Amniotic stem cell (primary cell): Measurements from ENCODE around the gene SLC22A4.
A peak's percentile ranks its signal among the peaks of the same experiment; 100 is the strongest.

ENCODE experiments used
- DNase-seq: peaks from one replicate; lab custom pipeline; 2025; lab: John Stamatoyannopoulos, UW

SLC22A4 gene

DNA sequence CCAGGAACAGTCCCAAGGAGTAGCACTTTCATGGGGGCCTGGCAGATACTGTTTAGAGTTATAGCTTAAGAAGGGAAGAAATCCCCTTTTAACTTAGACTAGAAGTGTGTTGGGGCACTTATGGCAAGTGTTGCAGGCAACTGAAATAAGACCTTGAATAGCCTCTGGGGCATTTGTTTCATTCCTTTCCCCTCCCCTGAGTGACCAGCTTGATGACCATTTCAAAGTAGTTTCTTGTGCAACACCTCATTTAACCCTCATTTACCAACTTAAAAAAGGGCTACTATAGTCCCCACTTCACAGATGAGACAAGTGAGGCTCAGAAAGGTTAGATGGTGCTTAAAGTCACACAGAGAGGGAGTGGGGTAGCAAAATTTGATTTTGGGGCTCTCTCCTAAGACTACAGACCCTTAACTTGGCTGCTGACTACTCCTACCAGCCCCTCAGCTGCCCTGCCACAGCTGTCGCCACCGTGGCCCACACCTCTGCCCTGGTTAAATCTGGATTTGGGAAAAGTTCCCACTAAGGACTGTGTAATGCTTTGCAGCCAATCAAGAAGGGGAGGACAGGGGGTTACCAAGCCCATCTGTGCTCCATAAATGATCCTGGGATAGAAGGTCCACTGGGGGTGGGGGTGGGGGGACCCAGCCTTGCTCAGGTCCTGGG is 31.2 kb upstream of the SLC22A4 start:
- DNase-seq, result no peak

DNA sequence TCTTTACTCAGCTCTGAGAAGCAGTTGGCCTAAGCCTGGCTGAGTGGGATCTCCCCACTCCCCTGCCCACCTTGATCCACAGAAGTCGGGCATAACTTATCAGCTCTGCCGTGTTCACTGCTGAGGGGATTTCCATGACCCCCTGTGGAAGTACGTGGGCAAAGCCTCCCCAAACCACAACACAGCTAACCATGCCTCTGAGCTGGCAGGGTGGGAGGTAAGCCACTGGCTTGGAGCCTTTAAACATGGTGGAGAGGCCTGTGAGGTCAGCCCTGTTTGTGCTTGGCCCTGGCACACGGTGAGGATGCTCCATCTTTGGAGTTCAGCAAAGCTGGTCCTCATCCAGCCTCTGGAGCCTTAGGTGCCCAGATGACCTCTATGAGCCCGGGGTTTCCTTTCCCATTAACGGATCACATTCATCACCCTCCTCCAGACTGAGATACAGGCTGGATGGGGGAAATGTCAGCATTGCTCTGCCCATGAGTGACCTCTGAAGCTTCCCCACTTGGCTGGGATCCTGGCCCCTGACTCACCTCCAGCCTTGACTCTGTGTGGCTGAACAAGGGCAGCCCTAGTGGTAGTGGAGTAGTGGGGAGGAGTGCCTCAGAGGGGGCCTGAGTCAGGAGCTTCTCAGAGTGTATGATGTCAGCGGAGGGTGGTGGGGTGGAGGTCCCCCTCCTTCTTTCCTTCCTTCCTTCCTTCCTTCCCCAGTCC is 30.5 kb upstream of the SLC22A4 start:
- DNase-seq, result peak; percentile 68

DNA sequence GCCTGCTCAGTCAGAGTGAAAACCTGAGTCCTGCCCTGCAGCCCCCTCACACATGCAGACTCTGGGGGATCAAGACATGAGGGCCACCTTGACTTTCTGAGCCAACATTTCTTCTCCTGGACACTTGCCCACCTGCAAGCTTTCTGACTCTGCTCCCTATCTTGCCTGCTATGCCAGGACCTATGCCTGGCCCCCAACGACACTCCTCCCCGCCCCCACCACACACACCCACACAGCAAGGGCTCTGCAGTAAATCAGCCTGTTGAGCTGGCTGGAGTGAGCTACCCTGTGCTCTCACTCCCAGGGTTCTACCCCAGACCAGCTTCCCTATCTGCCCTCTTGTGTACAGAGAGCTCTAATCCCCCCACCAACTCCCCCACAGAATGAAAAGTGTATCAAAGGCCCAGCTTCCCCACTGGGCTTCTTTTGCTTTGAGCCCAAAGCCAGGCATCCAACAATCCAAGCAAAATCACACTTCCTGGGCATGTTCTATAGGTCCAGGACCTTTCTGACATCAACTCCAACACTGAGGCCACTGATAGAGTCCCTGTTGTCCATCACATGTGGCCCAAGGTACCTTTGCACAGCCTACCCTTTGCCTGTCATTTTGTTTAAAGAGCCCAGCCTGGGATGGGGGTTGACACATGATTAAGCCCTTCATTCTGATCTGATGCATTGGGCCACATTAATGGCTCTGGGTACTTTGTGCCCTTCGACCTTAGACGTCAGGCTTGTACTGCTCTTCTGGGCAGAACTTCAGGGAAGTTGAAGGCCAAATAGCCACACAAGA is 29.5 kb upstream of the SLC22A4 start:
- no peak for DNase-seq

DNA sequence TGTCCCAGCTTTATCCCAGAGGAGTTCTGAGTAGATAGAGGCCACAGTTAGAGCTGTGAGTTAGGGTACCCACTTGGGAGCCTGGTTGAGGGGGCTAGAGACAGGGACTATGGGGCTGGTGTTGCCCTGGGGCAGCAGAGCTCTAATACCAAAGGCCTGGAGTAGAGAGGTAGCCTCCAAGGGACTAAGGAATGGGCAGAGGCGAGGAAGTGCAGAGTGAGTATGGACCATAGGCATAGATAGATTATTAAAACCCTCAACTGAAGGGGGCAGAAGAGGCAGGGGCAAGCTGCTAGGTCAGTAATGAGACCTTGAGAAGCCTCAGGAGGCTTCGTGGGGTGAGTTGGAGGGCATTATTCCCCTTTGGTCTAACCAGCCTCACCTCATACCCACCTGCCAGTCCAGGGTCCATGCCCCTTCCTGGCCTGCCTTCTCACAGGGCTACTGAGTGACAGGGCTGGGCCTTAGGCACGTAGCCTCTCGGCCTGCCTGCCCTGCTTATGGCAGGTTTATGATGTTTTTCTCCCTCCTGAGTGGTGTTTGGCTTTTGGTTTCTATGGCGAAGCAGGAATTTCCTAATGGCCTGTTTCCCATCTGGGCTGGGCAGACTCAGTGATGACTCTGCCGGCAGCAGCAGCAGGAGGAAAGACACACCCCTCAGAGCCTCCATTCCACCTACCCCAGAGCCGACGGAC is 28.7 kb upstream of the SLC22A4 start:
- DNase-seq, result peak; percentile 94

DNA sequence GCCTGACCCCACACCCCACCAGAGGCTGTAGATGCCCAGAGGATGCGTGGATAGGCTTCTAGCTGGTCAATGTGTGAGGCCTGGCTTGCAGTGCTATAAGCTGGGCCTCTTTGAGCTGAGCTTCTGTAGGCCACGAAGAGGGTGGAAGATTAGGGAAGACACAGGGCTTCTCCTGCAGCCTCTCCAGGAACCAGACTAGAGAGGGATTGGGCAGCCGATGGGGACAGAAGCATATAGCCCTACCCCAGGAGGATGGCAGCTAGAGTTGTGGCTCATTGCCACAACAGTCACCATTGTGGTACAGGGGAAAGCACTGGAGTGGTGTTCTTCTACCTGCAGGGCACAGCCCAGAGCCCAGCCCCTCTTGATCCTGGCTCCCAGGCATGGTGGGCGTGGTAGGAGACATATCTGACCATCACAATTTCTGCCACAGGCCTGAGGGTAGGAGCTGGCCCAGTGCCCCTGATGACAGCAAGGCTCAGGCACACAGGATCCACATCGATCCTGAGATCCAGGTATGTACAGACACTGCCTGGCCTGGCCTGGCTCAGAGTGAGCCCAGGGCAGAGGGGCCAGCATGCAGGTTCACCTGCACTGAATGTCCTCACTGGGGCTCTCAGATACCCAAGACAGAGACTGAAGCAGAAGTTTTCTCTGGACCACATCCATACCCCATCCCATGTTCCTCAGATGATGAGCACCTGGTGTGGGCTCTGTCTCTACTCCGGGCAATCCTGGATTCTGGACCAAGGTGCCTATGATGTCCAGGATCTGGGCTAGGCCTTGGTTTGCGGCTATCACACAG is 28.0 kb upstream of the SLC22A4 start:
- DNase-seq, result no peak

DNA sequence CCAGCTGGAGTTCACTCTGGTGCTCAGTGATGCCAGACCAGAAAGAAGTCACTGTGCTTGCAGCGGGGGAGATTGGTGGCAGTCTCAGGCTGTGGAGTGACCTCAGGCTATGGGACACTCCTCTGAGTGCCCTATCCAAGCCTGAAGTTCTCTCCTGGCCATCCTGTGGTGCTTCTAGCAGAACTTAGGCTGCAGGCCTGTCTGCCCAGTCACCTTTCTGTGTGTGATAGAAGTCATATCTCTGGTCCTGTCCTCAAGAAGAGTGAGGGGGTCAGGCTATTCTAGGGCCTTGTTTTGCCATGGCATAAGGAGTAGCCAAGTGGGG is 27.4 kb upstream of the SLC22A4 start:
- no peak for DNase-seq

DNA sequence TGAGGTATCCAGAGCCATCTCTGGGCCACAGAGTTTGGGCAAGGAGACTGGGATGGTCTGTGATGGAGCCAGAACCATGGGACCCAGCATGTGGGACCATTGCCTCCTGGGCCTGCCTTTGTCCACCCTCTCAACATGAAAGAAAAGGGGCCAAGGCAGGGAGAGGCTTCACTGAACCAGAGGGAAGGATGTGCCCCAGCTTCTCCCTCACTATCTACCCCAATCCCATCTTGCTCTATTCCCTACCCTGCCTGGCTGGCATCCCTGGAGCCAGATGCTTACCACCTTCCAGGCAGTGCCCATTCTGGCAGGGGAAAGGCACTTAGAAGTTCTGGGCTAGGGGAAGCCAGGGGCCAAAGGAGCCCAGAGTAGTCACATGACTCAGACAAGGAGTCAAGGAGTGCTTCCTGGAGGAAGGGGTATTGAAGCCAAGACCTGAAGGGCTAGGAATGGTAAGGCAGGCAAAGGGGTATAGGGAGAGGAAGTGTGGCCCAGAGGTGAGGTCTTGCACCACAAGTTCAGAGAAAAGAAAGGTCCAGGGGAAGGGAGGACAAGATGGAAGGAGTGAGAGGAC is 26.9 kb upstream of the SLC22A4 start:
- DNase-seq, result no peak

DNA sequence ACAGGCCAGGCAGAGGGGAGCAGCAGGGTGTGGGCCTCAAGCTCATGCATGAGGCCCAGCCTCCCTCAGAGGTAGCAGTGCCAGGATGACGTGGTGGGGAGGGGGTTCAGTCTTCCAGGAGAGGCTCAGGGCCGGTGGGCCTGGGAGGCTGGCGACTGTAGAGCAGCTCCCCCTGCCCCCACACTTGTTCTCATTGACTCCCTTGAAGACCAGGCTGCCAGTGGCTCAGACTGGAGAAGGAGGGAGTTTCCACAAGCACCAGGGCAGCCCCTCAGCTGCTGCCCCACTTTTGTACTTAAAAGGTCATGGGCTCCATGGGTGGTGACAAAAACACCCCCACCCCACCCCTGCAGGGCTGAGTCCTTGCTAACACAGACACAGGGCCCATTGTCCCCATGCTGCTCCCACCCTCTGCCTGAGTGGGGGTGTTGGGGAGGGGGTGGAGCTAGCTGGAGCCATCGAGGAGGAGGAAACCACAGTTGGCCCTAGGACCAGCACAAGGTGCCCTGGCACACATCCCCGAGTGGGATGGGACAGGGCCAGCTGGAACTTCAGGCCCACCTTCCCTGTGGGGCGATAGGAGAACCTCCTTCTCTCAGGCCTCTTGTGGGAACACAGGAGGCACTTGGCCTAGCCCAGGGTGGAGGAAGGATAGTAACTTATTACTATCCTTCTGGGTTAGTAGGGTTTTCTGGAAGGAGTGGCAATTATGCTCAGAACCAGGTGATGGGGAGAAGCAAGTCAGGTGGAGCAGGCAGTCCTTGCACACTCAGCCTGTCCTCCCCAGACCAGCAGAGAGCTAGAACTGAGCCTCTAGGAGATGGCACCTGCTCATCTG is 26.0 kb upstream of the SLC22A4 start:
- DNase-seq, result no peak

DNA sequence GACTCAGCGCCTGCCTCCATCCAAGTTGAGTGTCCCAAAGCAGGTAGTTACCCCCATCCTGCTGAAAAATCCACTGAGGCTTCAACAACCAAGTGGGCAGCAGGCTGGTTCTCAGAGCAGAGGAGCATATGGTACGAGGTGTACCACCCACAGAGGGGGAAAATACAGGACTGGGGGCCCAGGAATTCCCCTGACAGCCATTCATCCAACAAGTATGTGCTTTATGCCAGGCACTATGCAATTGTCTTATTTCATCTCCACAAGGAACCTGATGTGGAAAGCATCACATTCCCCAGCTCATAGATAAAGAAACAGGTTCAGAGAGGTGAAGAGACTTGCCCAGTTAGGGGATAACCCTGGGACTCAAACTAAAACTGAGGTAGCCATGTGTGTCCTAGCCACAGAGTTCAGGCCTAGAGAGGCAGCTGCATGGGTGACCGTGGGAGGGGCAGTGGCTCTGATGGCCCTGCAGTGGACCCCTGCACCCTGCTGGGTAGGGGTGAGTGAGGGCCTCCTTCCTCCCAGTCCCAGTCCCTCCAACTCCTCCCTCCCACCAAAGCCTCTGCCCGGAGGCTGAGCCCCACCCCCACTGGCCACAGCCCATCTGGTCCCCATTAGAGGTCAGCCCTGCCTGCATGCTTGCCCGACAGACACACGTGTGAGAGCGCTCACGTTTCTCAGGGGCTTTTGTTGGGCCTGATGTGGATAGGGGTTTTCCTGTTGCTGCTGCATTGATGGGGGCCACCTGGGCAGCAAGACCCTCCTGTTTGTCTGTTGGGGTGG is 25.2 kb upstream of the SLC22A4 start:
- peak; percentile 30 for DNase-seq

DNA sequence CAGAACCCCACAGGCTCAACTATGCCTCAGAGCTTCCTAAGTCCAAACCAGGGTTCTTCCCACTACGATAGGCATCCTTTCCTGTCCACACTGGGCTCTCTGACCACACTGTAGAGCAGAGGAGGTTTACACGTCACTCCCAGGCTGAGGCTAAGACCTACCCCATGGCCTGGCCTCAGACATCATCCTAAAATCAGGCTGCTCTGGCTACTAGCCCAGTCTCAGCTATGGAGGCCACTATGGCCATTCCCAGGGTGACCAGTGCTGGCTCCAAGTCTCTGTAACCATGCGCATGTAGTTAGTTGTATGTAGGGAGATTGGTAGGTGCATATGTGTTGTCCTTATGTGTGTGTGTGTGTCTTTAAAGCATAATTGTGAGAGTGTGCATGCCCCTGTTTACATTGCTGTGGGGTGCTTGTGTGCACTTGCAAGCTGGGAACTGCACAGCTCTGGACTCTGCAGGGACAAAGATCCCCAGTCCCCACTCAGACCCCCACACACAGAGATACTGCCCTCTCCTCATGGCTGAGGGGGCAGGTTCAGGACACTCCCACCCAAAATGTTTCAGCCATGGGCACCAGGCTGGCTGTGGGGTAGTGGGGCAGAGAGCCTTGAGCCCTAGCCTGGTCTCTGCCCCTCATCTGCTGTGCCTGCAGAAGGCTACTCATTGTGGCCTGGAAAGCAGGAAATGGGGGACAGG is 24.4 kb upstream of the SLC22A4 start:
- no peak for DNase-seq

DNA sequence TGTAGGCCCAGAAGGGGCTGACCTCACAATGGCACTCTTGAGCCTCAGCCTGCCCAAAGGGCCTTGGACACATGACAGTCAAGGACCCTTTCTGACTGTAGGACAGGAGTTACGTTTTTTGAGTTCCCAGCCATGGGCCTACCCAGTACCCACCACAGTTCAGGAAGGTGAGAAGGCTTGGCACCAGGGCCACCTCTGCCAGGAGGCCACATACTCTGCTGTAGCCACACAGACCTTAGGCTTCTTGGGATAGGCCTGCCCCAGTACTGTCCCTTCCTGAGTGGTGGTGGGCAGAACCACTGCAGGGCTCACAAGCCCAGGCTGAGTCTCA is 23.9 kb upstream of the SLC22A4 start:
- no peak for DNase-seq

DNA sequence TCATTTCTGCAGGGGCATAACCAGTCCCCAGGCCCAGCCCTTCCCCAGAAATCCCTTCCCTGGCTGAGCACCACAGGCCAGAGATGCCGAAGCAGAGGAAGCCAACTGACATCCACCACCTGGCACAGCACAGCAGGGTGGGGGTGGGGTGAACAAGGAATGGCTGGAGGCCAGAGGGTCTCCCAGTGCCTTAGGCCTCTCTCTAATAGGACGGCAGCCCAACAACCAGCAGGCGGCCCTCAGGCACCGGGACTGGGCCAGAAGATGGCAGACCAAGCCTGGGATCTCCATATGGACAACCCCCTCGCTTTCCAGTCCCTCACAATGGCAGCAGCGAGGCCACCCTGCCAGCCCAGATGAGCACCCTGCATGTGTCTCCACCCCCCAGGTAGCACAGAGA is 23.5 kb upstream of the SLC22A4 start:
- DNase-seq, result no peak

DNA sequence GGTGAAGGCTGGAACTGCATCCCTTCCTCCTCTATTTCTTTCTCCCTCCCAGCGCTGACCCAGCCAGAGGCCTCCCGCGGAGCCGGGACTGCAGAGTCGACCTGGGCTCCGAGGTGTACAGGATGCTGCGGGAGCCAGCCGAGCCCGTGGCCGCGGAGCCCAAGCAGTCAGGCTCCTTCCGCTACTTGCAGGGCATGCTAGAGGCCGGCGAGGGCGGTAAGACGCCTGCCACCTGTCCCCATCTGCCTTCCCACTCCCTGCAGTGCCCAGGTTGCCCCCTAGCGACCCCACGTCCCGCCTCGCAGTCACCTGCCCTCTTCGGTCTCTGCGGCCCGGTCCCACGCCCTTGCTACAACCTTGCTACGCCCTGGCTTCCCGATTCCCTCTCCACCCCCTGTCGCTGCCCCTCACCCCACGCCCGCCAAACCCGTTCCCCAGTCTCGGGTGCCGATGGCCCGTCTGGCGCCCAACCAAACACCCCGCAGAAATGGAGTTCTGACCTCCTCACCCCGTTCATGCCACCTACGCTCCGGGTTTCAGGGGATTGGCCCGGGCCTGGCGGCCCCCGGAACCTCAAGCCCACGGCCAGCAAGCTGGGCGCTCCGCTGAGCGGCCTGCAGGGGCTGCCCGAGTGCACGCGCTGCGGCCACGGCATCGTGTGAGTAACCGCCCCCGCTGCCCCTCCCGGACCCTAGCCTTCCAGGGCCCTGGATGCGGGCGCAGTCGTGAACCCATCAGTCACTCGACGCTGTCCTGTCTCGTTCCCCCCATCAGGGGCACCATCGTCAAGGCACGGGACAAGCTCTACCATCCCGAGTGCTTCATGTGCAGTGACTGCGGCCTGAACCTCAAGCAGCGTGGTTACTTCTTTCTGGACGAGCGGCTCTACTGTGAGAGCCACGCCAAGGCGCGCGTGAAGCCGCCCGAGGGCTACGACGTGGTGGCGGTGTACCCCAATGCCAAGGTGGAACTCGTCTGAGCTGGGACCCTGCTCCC is 22.6 kb upstream of the SLC22A4 start:
- no peak for DNase-seq

DNA sequence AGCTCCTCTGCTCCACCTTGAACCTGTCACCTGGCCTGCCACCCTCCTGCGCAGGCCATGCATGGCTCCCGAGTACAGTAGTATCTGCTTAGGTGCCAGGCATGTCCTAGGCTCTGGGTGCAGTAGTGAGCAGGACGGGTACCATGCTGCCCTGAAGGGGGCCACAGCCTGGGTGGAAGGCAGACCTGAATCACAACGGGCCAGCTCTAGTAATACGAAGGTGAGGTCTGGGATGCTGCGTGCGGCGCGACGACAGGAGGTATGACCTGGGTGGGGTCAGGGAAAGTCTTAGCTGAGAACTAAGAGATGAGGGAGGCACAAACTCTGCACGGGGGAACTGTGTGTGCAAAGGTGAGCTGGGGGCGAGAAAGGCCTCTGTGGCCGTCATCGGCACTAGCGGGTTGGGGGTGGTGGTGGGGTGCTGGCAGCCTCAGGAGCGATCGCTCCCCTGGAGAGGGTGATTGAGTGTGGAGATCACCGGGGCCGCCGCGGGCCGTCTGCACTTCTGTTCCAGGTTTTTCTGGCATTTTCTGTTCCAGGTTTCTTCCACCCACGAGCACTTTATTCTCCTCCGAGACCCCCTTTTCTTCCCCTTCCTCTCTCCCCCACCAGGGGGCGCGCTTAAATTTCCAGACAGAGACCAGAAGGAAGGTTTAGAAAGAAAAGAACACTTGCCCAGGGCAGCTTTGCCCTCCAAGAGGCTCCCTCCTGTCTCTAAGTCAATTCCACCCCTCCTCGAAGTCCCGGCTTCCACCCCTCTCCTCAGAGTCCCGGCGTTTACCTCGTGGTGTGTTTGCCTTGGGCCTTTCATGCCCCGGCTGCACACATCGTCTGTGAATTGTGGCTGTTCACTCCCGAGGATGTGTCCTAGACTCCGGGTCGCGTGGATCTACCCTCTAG is 21.6 kb upstream of the SLC22A4 start:
- DNase-seq, result no peak

DNA sequence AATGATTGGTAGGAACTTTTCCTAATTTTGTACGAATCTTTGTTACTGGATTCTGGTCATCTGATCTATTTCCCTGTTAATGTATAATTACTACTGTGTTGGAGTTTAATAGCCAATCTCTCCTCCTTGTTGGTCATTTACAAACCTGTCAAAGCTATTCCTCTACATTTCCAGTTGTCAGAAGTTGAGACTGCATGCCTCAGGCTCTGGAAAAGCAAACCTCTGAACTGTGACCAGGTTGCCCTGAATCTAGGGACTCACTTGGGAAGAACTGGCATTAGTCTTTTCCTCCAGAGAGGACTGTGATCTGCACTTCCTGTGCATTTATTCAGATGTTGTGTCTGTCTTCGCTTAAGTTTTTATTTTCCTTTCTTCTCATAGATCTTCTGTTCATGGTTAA is 20.6 kb upstream of the SLC22A4 start:
- no peak for DNase-seq

DNA sequence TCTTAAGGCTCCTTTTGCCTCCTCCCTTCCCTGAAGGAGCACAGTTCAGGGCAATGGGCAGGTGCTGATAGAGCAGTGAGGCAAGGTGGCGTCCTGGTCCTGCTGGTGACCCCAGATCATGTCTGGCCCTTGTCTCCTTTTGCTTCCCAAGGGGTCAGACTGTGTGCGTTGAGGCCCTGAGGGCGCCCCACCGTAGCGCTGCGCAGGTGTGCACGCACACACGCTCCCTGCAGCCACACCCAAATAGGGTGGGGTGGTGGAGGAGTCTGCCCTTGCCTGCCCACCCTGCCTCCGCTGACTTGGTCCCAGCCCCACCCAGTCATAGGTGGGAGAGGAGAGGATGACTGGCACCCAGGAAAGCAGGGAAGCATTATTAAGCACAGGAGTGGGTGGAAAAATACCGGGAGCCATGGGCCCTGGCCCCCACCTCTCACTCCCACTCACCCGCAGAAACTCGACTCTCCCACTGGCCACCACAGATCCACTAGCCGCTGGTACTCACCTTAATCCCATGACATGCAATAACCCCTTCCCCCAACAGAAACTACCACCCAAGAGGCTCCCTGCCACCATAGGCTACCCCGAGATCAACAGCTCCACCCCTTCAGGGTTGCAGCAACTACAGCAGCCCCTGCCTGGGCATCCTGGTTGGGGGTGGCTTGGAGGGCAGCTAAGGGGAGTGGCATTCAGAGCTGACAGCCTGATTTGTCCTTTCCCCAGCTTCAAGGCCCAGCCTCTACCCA is 20.0 kb upstream of the SLC22A4 start:
- DNase-seq, result no peak
